ENCODE measurements around the gene HOXA7. TPM values are rescaled to one million over a fixed set of nuclear protein-coding genes. Genes with fewer than 3 reads are reported as not detected.

HOXA7 gene
- total and polyA plus RNA-seq, 8 donors, result 0.98 to 34.8 (median 1.2) TPM; not detected in 1

- intact Hi-C loops (cut with DNase I; ENCODE audit: low total_unique reads), result no loop called here
- peak overlapping the region; percentile 35 to 41 (median 39) for H3K4me3 ChIP-seq
- DNase-seq, result peak in 1 of 2 donors; percentile 66
- no peaks in the 10 kb centered on the region for H3K36me3 ChIP-seq
- H3K9me3 ChIP-seq, result no peaks in the 10 kb centered on the region
- TF ChIP-seq CTCF (IDR thresholded peaks at IDR 0.05) (no peak), EP300 (IDR thresholded peaks at IDR 0.05) (no peak), POLR2AphosphoS5 (IDR thresholded peaks at IDR 0.05) (no peak), POLR2A (IDR thresholded peaks at IDR 0.05) (no peak)
- H3K4me1 ChIP-seq, result peaks cover 19 to 90% (median 54%) of the 10 kb centered on the region in 4 donors
- peak overlapping the region; percentile 20 to 99 (median 94) for H3K27ac ChIP-seq
- peaks cover 0 to 91% (median 39%) of the 10 kb centered on the region in 3 donors for H3K27me3 ChIP-seq
- 12 to 27% (median 20%) methylated on average over 14 of the region's 14 CpGs for WGBS, 5 donors
Measured at GRCh38 chr7:27123007-27123476, 33.4 kb downstream of the HOXA7 start.

- DNase-seq, result peak in 1 of 2 donors; percentile 72
- TF ChIP-seq POLR2AphosphoS5 (IDR thresholded peaks at IDR 0.05) (no peak), EP300 (IDR thresholded peaks at IDR 0.05) (no peak), POLR2A (IDR thresholded peaks at IDR 0.05) (no peak), CTCF (IDR thresholded peaks at IDR 0.05) (no peak)
Measured at GRCh38 chr7:27122077-27122910, 34.2 kb downstream of the HOXA7 start.

GRCh38 chr7:27121684-27122076 lies 34.8 kb downstream of the HOXA7 start:
- TF ChIP-seq CTCF (IDR thresholded peaks at IDR 0.05) (no peak), POLR2AphosphoS5 (IDR thresholded peaks at IDR 0.05) (no peak), EP300 (IDR thresholded peaks at IDR 0.05) (no peak), POLR2A (IDR thresholded peaks at IDR 0.05) (no peak)
- Histone ChIP-seq H3K27me3 (peaks cover 0 to 93% (median 45%) of the 10 kb centered on the region in 3 donors), H3K27ac (peak overlapping the region; percentile 65 to 99 (median 94)), H3K4me1 (peaks cover 19 to 76% (median 49%) of the 10 kb centered on the region in 4 donors), H3K4me3 (peak overlapping the region; percentile 35 to 41 (median 39)), H3K9me3 (no peaks in the 10 kb centered on the region), H3K36me3 (no peaks in the 10 kb centered on the region)
- 37 to 56% (median 45%) methylated on average over 7 of the region's 7 CpGs for WGBS, 5 donors
- intact Hi-C loops (cut with DNase I; ENCODE audit: low total_unique reads), result no loop called here
- no peak for DNase-seq

More at GRCh38 chr7:27122077-27122910, 34.2 kb downstream of the HOXA7 start:
- H3K36me3 ChIP-seq, result no peaks in the 10 kb centered on the region
- 19 to 33% (median 23%) methylated on average over 42 of the region's 42 CpGs for WGBS, 5 donors
- H3K4me1 ChIP-seq, result peaks cover 19 to 82% (median 52%) of the 10 kb centered on the region in 4 donors
- H3K27me3 ChIP-seq, result peaks cover 0 to 93% (median 45%) of the 10 kb centered on the region in 3 donors
- intact Hi-C loops (cut with DNase I; ENCODE audit: low total_unique reads), result no loop called here
- H3K27ac ChIP-seq, result peak overlapping the region; percentile 65 to 99 (median 94)
- peak overlapping the region; percentile 35 to 41 (median 39) for H3K4me3 ChIP-seq
- H3K9me3 ChIP-seq, result no peaks in the 10 kb centered on the region

- no peaks in the 10 kb centered on the region for H3K36me3 ChIP-seq
- intact Hi-C loops (cut with DNase I; ENCODE audit: low total_unique reads), result no loop called here
- H3K4me3 ChIP-seq, result no peak overlapping the region
- H3K27me3 ChIP-seq, result peaks cover 0 to 92% (median 48%) of the 10 kb centered on the region in 3 donors
- DNase-seq, result no peak
- 17 to 60% (median 53%) methylated on average over 1 of the region's 1 CpG for WGBS, 5 donors
- H3K9me3 ChIP-seq, result no peaks in the 10 kb centered on the region
- TF ChIP-seq POLR2AphosphoS5 (IDR thresholded peaks at IDR 0.05) (no peak), EP300 (IDR thresholded peaks at IDR 0.05) (no peak), CTCF (IDR thresholded peaks at IDR 0.05) (no peak), POLR2A (IDR thresholded peaks at IDR 0.05) (no peak)
- peak overlapping the region in 4 of 5 donors; percentile 92 to 99 (median 95) for H3K27ac ChIP-seq
- H3K4me1 ChIP-seq, result peaks cover 19 to 54% (median 36%) of the 10 kb centered on the region in 4 donors
Measured at GRCh38 chr7:27119412-27119911, 37.0 kb downstream of the HOXA7 start.
